HCT116 (cell line): ENCODE measurements around the gene ZNF775. TPM values are rescaled to one million over a fixed set of nuclear protein-coding genes. Genes with fewer than 3 reads are reported as not detected.

ENCODE experiments used
- ATAC-seq: fragments of 200-7000 bp; cut with Tn5 transposase; 2 replicates; pipeline ENCODE4 v1.9.1; 2020; ENCODE audit warnings: mild to moderate bottlenecking, moderate library complexity
- BruUV-seq: library from RNA; stranded (reverse); fragments of 400-500 nt; replicated peaks from 2 replicates; lab custom pipeline; 2021; lab: Mats Ljungman, UMichigan
- CTCF ChIA-PET: fragments of 300-600 bp; sonication (Branson Sonifier 250); formaldehyde crosslinking; loops from one replicate; lab custom pipeline; 2021; ENCODE audit warnings: antibody characterized with exemption; lab: Charles Lee
- POLR2A ChIA-PET: fragments of 300-600, 350-600 bp; sonication (Branson Sonifier 250); formaldehyde crosslinking; loops from one replicate; lab custom pipeline; 2021; ENCODE audit warnings: antibody characterized with exemption; lab: Charles Lee
- RAD21 ChIA-PET, 2 experiments: fragments of 300-600 bp; sonication (Branson Sonifier 250); formaldehyde crosslinking; loops; one replicate each; lab custom pipeline; 2023; ENCODE audit warnings: low total read pairs in 2 of 2; ENCODE audit not compliant: uncharacterized antibody in 2 of 2, unreplicated experiment in 2 of 2, low non-redundant PET in 1 of 2; lab: Charles Lee
- DNase-seq: peaks from one replicate; pipeline ENCODE4 v3.0.0-alpha.2; 2010; ENCODE audit warnings: low read depth, low spot score
- H2AFZ ChIP-seq: fragments of 200-600 bp; shearing (Covaris generic), sonication (generic); 2 replicates; pipeline ENCODE4 v1.6.1; 2017; ENCODE audit warnings: low read depth, mixed run types, mixed read lengths, antibody characterized with exemption, low read length; ENCODE audit not compliant: poor library complexity, severe bottlenecking
- H3K27ac ChIP-seq: 2 replicates; pipeline ENCODE4 v1.5.1; 2012; ENCODE audit warnings: low read depth, low read length
- H3K27me3 ChIP-seq: fragments of 200-600 bp; sonication (generic); 2 replicates; pipeline ENCODE4 v1.6.1; 2016; ENCODE audit warnings: mixed run types, low read length, mixed read lengths; ENCODE audit not compliant: insufficient read depth
- H3K36me3 ChIP-seq, 2 experiments: fragments of 200-500 bp in 1 of 2; fragments of 200-600 bp in 1 of 2; sonication (Bioruptor generic) in 1 of 2; sonication (generic) in 1 of 2; 2 replicates each; pipeline versions ENCODE4 v1.5.1 to v1.6.1; 2014 to 2016; ENCODE audit warnings: low read length in 2 of 2, inconsistent platforms in 1 of 2, mixed read lengths in 1 of 2, mixed run types in 1 of 2; ENCODE audit not compliant: insufficient read depth in 2 of 2, control insufficient read depth in 1 of 2
- H3K4me1 ChIP-seq, 2 experiments: fragments of 200-600 bp in 1 of 2; sonication (generic) in 1 of 2; 2 replicates each; pipeline versions ENCODE4 v1.5.1 to v1.6.1; 2012 to 2017; ENCODE audit warnings: low read length in 2 of 2, inconsistent platforms in 1 of 2, mild to moderate bottlenecking in 1 of 2, mixed read lengths in 1 of 2, mixed run types in 1 of 2, moderate library complexity in 1 of 2; ENCODE audit not compliant: insufficient read depth in 2 of 2, control insufficient read depth in 1 of 2
- H3K4me2 ChIP-seq: fragments of 200-600 bp; sonication (generic); 2 replicates; pipeline ENCODE4 v1.6.1; 2017; ENCODE audit warnings: mixed run types, low read length, mixed read lengths
- H3K4me3 ChIP-seq, 2 experiments: fragments of 200-600 bp in 1 of 2; sonication (generic) in 1 of 2; replicated peaks in 1 of 2; 2 replicates each; pipeline ENCODE4 v1.5.1; 2011 to 2016; ENCODE audit warnings: low read length in 2 of 2, control low read depth in 1 of 2, low read depth in 1 of 2, mild to moderate bottlenecking in 1 of 2, mixed read lengths in 1 of 2, mixed run types in 1 of 2
- H3K79me2 ChIP-seq: fragments of 200-600 bp; sonication (generic); 2 replicates; pipeline ENCODE4 v1.6.1; 2017; ENCODE audit warnings: mild to moderate bottlenecking, mixed run types, low read length, moderate library complexity, mixed read lengths; ENCODE audit not compliant: insufficient read depth
- H3K9ac ChIP-seq: fragments of 200-600 bp; sonication (generic); 2 replicates; pipeline ENCODE4 v1.6.1; 2016; ENCODE audit warnings: low read length, mixed read lengths
- H3K9me2 ChIP-seq: fragments of 200-600 bp; sonication (generic), shearing (Covaris generic); 2 replicates; pipeline ENCODE4 v1.6.1; 2017; ENCODE audit warnings: mixed run types, mild to moderate bottlenecking, moderate library complexity; ENCODE audit not compliant: insufficient read depth
- H3K9me3 ChIP-seq, 2 experiments: fragments of 200-500 bp in 1 of 2; fragments of 200-600 bp in 1 of 2; sonication (Bioruptor generic) in 1 of 2; sonication (generic) in 1 of 2; 2 replicates each; pipeline ENCODE4 v1.6.1; 2014 to 2017; ENCODE audit warnings: low read length in 2 of 2, mixed read lengths in 2 of 2, inconsistent platforms in 1 of 2, low read depth in 1 of 2, mild to moderate bottlenecking in 1 of 2, mixed run types in 1 of 2, moderate library complexity in 1 of 2; ENCODE audit not compliant: control insufficient read depth in 1 of 2, insufficient read depth in 1 of 2
- H4K20me1 ChIP-seq: fragments of 200-600 bp; sonication (generic), shearing (Covaris generic); 2 replicates; pipeline ENCODE4 v1.6.1; 2017; ENCODE audit warnings: mixed run types, mild to moderate bottlenecking, moderate library complexity; ENCODE audit not compliant: insufficient read depth
- EZH2 ChIP-seq: fragments of 200-600 bp; sonication (generic); IDR thresholded peaks from 2 replicates; pipeline ENCODE4 v1.6.1; 2017; ENCODE audit warnings: antibody characterized with exemption, mixed run types
- RAD21 ChIP-seq: IDR thresholded peaks from 2 replicates; pipeline ENCODE4 v1.6.1; 2012; ENCODE audit warnings: low read depth, mild to moderate bottlenecking
- TCF7L2 ChIP-seq: IDR thresholded peaks from 2 replicates; pipeline ENCODE4 v1.7.0; 2011; ENCODE audit warnings: borderline replicate concordance, inconsistent platforms; ENCODE audit not compliant: insufficient read depth, insufficient read length; ENCODE audit errors: extremely low read depth
- ZBTB33 ChIP-seq: IDR thresholded peaks from 2 replicates; pipeline ENCODE4 v1.6.1; 2011; ENCODE audit warnings: mild to moderate bottlenecking, low read length, moderate library complexity; ENCODE audit not compliant: insufficient replicate concordance; ENCODE audit errors: extremely low read depth
- intact Hi-C: fragments of 100-400 bp; cut with micrococcal nuclease; formaldehyde crosslinking; loops from 2 replicates; pipeline ENCODE4 v1.10.0; 2022
- total RNA-seq: library from RNA; stranded (reverse); gene quantifications from one replicate; pipeline ENCODE4 v1.2.1, GENCODE V29; 2021; ENCODE audit not compliant: unreplicated experiment
- TF ChIP-seq, protein P1 (sequence below), 3 experiments: fragments of 200-600 bp in 1 of 3; sonication (generic) in 1 of 3; IDR thresholded peaks in 2 of 3; conservative IDR thresholded peaks in 1 of 3; 2 replicates each; pipeline ENCODE4 v1.5.1; 2012 to 2017; ENCODE audit warnings: low read depth in 2 of 3, low read length in 2 of 3, antibody characterized with exemption in 1 of 3, borderline replicate concordance in 1 of 3, control low read depth in 1 of 3, mild to moderate bottlenecking in 1 of 3, mixed read lengths in 1 of 3, mixed run types in 1 of 3, moderate library complexity in 1 of 3; ENCODE audit not compliant: insufficient read depth in 1 of 3

The ZNF775 gene
- total RNA-seq, 1 experiment from 2014 or later = 4.5 TPM

DNA sequence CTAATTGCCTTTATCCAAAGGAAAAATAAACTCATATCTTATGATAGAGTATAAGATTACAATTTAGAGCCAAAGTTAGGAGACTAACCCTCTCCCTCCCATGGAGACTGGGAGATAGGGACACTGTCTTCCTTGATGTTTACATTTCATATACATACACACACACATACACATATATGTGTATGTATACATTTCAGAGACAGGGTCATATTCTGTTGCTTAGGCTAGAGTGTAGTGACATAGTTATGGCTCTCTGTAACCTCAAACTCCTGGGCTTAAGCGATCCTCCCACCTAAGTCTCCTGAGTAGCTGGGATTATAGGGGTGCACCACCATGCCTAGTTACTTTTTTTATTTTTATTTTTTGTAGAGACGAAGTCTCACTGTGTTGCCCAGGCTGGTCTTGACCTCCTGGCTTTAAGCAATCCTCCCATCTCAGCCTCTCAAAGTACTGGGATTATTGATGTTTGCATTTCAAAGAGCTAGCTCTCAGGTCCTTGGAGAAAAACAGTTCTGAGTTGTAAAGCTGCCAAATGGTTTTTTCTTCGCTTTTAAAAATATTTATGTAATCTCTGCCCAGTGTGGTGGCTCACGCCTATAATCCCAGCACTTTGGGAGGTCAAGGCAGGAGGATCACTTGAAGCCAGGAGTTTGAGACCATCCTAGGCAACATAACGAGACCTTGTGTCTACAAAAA, 18.6 kb upstream of the ZNF775 start:
- H3K4me1 ChIP-seq = peaks cover 0 to 12% of the 10 kb centered on the region in 2 experiments; a peak in 2 of 4 replicates

More for the DNA sequence above, 18.6 kb upstream of the ZNF775 start:
- DNase-seq = no peak
- no peak overlapping the region for H3K9ac ChIP-seq
- no peaks in the 10 kb centered on the region for H3K9me2 ChIP-seq
- ATAC-seq = no peak
- no peak overlapping the region for H3K4me2 ChIP-seq
- intact Hi-C loops = loop anchor here (10.0 kb wide), 1 partner anchor 56 kb away; no protein-coding TSS in a partner anchor
- no peaks in the 10 kb centered on the region for H4K20me1 ChIP-seq
- TF ChIP-seq RAD21 (no peak), TCF7L2 (no peak), ZBTB33 (no peak), EZH2 (no peak)
- TF ChIP-seq, protein P1, sequence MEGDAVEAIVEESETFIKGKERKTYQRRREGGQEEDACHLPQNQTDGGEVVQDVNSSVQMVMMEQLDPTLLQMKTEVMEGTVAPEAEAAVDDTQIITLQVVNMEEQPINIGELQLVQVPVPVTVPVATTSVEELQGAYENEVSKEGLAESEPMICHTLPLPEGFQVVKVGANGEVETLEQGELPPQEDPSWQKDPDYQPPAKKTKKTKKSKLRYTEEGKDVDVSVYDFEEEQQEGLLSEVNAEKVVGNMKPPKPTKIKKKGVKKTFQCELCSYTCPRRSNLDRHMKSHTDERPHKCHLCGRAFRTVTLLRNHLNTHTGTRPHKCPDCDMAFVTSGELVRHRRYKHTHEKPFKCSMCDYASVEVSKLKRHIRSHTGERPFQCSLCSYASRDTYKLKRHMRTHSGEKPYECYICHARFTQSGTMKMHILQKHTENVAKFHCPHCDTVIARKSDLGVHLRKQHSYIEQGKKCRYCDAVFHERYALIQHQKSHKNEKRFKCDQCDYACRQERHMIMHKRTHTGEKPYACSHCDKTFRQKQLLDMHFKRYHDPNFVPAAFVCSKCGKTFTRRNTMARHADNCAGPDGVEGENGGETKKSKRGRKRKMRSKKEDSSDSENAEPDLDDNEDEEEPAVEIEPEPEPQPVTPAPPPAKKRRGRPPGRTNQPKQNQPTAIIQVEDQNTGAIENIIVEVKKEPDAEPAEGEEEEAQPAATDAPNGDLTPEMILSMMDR (IDR thresholded peaks at IDR 0.05 in 2 of 3, conservative IDR thresholded peaks at IDR 0.05 in 1 of 3; ENCODE audit: borderline replicate concordance in 1 of 3, insufficient read depth in 1 of 3, low read depth in 2 of 3, low read length in 2 of 3) = no peak
- no peaks in the 10 kb centered on the region for H3K9me3 ChIP-seq
- POLR2A ChIA-PET = no interaction called here
- H3K4me3 ChIP-seq = no peak overlapping the region
- BruUV-seq = no TSS peak
- no peak overlapping the region for H3K27ac ChIP-seq
- no peaks in the 10 kb centered on the region for H3K27me3 ChIP-seq
- H3K79me2 ChIP-seq = no peaks in the 10 kb centered on the region
- H3K36me3 ChIP-seq = no peaks in the 10 kb centered on the region
- no peak overlapping the region for H2AFZ ChIP-seq
- CTCF ChIA-PET = no interaction called here
- RAD21 ChIA-PET = no interaction called here
